ENCODE measurements around the gene MPI. TPM values are rescaled to one million over a fixed set of nuclear protein-coding genes. Genes with fewer than 3 reads are reported as not detected.

The MPI gene
- total RNA-seq = 100 to 1,000 TPM in 2 of 4 donors, 10 to 100 TPM in 2; 66.7 to 129 (median 98.5) TPM

- ATAC-seq (peak; percentile 91 to 93), DNase-seq (peak; percentile 71 to 81)
- no peaks in the 10 kb centered on the region for H3K9me3 ChIP-seq
- H3K4me1 ChIP-seq = peaks cover 25 to 28% of the 10 kb centered on the region in 2 donors
- peak within 1 kb of the TSS; percentile 88 to 96 (median 92) for H3K27ac ChIP-seq
- peaks cover 0 to 13% of the 10 kb centered on the region in 2 donors for H3K36me3 ChIP-seq
- intact Hi-C loops (cut with DNase I; ENCODE audit: low total_unique reads) (no loop called here), in situ Hi-C loops (cut with MboI; ENCODE audit: low sequenced_read_pairs in 4 of 4) (no loop called here)
- no peaks in the 10 kb centered on the region for H3K27me3 ChIP-seq
- peak within 1 kb of the TSS; percentile 88 to 100 (median 92) for H3K4me3 ChIP-seq
- TF ChIP-seq CTCF (IDR thresholded peaks at IDR 0.05 in 4 of 5, conservative IDR thresholded peaks at IDR 0.05 in 1 of 5) (peak in 2 of 5 experiments; percentile 13 to 46), POLR2A (IDR thresholded peaks at IDR 0.05) (peak; percentile 51 to 62)
Measured at GRCh38 chr15:74889883-74890664, at the start of gene MPI. TSS of gene MPI (plus strand) at chr15:74890042. CDS start at chr15:74890074, 32 bp downstream.

- H3K9me3 ChIP-seq = no peaks in the 10 kb centered on the region
- peaks cover 0 to 40% of the 10 kb centered on the region in 2 donors for H3K36me3 ChIP-seq
- in situ Hi-C loops (cut with MboI; ENCODE audit: low sequenced_read_pairs in 4 of 4) = loop anchor here in 1 of 4 donors (5.0 kb wide), 1 partner anchor 64 kb away; no protein-coding TSS in a partner anchor
- H3K27me3 ChIP-seq = no peaks in the 10 kb centered on the region
- DNase-seq = no peak
- intact Hi-C loops (cut with DNase I; ENCODE audit: low total_unique reads) = loop anchor here (5.0 kb wide), 1 partner anchor 59 kb away; the partner anchor contains the start of gene CSK
- TF ChIP-seq POLR2A (IDR thresholded peaks at IDR 0.05) (no peak), CTCF (IDR thresholded peaks at IDR 0.05 in 4 of 5, conservative IDR thresholded peaks at IDR 0.05 in 1 of 5) (no peak)
- H3K4me1 ChIP-seq = peaks cover 0 to 16% of the 10 kb centered on the region in 2 donors
- H3K27ac ChIP-seq = no peak overlapping the region
- H3K4me3 ChIP-seq = no peak overlapping the region
- ATAC-seq = no peak
Measured at GRCh38 chr15:74840851-74841775, 48.7 kb upstream of the MPI start.

- H3K36me3 ChIP-seq = peaks cover 0 to 35% of the 10 kb centered on the region in 2 donors
Measured at GRCh38 chr15:74841891-74842373, 47.9 kb upstream of the MPI start.

More at GRCh38 chr15:74841891-74842373, 47.9 kb upstream of the MPI start:
- H3K27me3 ChIP-seq = no peaks in the 10 kb centered on the region
- intact Hi-C loops (cut with DNase I; ENCODE audit: low total_unique reads) = loop anchor here (2.0 to 5.0 kb wide), 3 partner anchors 60 to 109 kb away; partner anchors contain the start of genes CSK and FAM219B
- H3K4me1 ChIP-seq = peaks cover 0 to 16% of the 10 kb centered on the region in 2 donors
- ATAC-seq = no peak
- in situ Hi-C loops (cut with MboI; ENCODE audit: low sequenced_read_pairs in 4 of 4) = loop anchor here in 1 of 4 donors (5.0 kb wide), 1 partner anchor 65 kb away; no protein-coding TSS in a partner anchor
- no peaks in the 10 kb centered on the region for H3K9me3 ChIP-seq
- no peak for DNase-seq
- H3K27ac ChIP-seq = peak overlapping the region in 1 of 4 donors; percentile 91
- TF ChIP-seq POLR2A (IDR thresholded peaks at IDR 0.05) (no peak), CTCF (IDR thresholded peaks at IDR 0.05 in 4 of 5, conservative IDR thresholded peaks at IDR 0.05 in 1 of 5) (no peak)
- peak overlapping the region in 3 of 4 donors; percentile 77 to 93 (median 84) for H3K4me3 ChIP-seq

Measured in gastrocnemius medialis (tissue), 4 donors.